AG04450 (cell line): ENCODE data around the gene RNASE8. TPM values are rescaled to one million over a fixed set of nuclear protein-coding genes. Genes with fewer than 3 reads are reported as not detected.

ENCODE experiments used
- CTCF ChIA-PET: fragments of 300-600, 350-600 bp; formaldehyde crosslinking; extraction: SDS; loops from one replicate; lab custom pipeline; 2022; ENCODE audit warnings: antibody characterized with exemption, inconsistent platforms; lab: Charles Lee
- POLR2A ChIA-PET: fragments of 350-600 bp; formaldehyde crosslinking; extraction: SDS; loops from one replicate; lab custom pipeline; 2021; ENCODE audit warnings: antibody characterized with exemption, inconsistent platforms; lab: Yijun Ruan, JAX
- DNase-seq: peaks from one replicate; pipeline ENCODE4 v3.0.0-alpha.2; 2011; ENCODE audit warnings: low read depth, low spot score
- H3K27ac ChIP-seq: one replicate; pipeline ENCODE4 v1.5.1; 2012; ENCODE audit warnings: low read depth, low read length, control low read depth
- H3K27me3 ChIP-seq: one replicate; pipeline ENCODE4 v1.6.0; 2012; ENCODE audit warnings: low read length; ENCODE audit not compliant: control insufficient read depth, insufficient read depth
- H3K4me3 ChIP-seq: 2 replicates; pipeline ENCODE4 v1.5.1; 2011; ENCODE audit warnings: mild to moderate bottlenecking, low read depth, low read length, control low read depth
- H3K9me3 ChIP-seq: 2 replicates; pipeline ENCODE4 v1.5.1; 2012; ENCODE audit warnings: low read length; ENCODE audit not compliant: control insufficient read depth, insufficient read depth
- CTCF ChIP-seq: IDR thresholded peaks from 2 replicates; pipeline ENCODE4 v1.5.1; 2011; ENCODE audit warnings: low read depth, low read length, control low read depth, inconsistent platforms
- polyA plus RNA-seq: library from polyadenylated mRNA; depleted of rRNA; stranded (reverse); fragments of >200 nt; gene quantifications from 2 replicates; pipeline ENCODE4 v1.2.3, GENCODE V29; 2011

The RNASE8 gene
- polyA plus RNA-seq, 1 experiment, result not detected

GRCh38 chr14:21089877-21090193 is 32.2 kb downstream of the RNASE8 start:
- DNase-seq, result no peak
- CTCF ChIA-PET, result interaction anchor here (0.6 to 6.3 kb wide), 9 partner anchors 8 to 98 kb away, joined by 3 to 55 read pairs (median 7); partner anchors contain the start of genes ARHGEF40 and ZNF219
- no peaks in the 10 kb centered on the region for H3K27me3 ChIP-seq
- no peak overlapping the region for H3K4me3 ChIP-seq
- peaks cover 4% of the 10 kb centered on the region; the same call in 1 of the 2 replicates for H3K9me3 ChIP-seq
- POLR2A ChIA-PET, result interaction anchor here (0.8 to 4.9 kb wide), 3 partner anchors 13 to 75 kb away, joined by 3 to 40 read pairs (median 3); partner anchors contain the start of gene ARHGEF40
- no peak for TF ChIP-seq CTCF
- H3K27ac ChIP-seq, result no peak overlapping the region

GRCh38 chr14:21090194-21090939 is 32.7 kb downstream of the RNASE8 start:
- peak; percentile 51 for TF ChIP-seq CTCF
- Histone ChIP-seq H3K9me3 (peaks cover 4% of the 10 kb centered on the region; the same call in 1 of the 2 replicates), H3K4me3 (no peak overlapping the region), H3K27me3 (no peaks in the 10 kb centered on the region), H3K27ac (no peak overlapping the region)
- POLR2A ChIA-PET, result interaction anchor here (0.8 to 4.9 kb wide), 2 partner anchors 19 to 76 kb away, joined by 3 to 40 read pairs; partner anchors contain the start of gene ARHGEF40
- no peak for DNase-seq
- CTCF ChIA-PET, result interaction anchor here (1.2 to 6.3 kb wide), 6 partner anchors 11 to 99 kb away, joined by 3 to 55 read pairs (median 36); partner anchors contain the start of gene ARHGEF40

GRCh38 chr14:21090940-21091663 is 33.5 kb downstream of the RNASE8 start:
- Histone ChIP-seq H3K9me3 (peaks cover 4% of the 10 kb centered on the region; the same call in 1 of the 2 replicates), H3K4me3 (no peak overlapping the region), H3K27me3 (no peaks in the 10 kb centered on the region), H3K27ac (no peak overlapping the region)
- ChIA-PET CTCF (interaction anchor here (1.1 to 6.9 kb wide), 20 partner anchors 9 to 100 kb away, joined by 3 to 191 read pairs (median 15); partner anchors contain the start of genes ARHGEF40 and TMEM253), POLR2A (interaction anchor here (1.2 to 2.8 kb wide), 2 partner anchors 14 to 22 kb away, joined by 3 to 14 read pairs; no protein-coding TSS in a partner anchor)
- no peak for DNase-seq
- TF ChIP-seq CTCF, result no peak

GRCh38 chr14:21091821-21092272 is 34.2 kb downstream of the RNASE8 start:
- no peak overlapping the region for H3K27ac ChIP-seq
- CTCF ChIA-PET, result interaction anchor here (0.6 to 6.9 kb wide), 28 partner anchors 8 to 121 kb away, joined by 3 to 191 read pairs (median 6); partner anchors contain the start of genes ARHGEF40 and TMEM253
- H3K4me3 ChIP-seq, result no peak overlapping the region
- no peak for TF ChIP-seq CTCF
- no peak for DNase-seq
- H3K27me3 ChIP-seq, result no peaks in the 10 kb centered on the region
- POLR2A ChIA-PET, result interaction anchor here (0.5 to 2.8 kb wide), 5 partner anchors 13 to 153 kb away, joined by 3 to 14 read pairs (median 5); partner anchors contain the start of gene ARHGEF40
- H3K9me3 ChIP-seq, result peaks cover 4% of the 10 kb centered on the region; the same call in 1 of the 2 replicates
